Cardiac fibroblast (primary cell): ENCODE data around the gene PGLYRP4.

Source experiments
- DNase-seq, 2 donors: peaks; one replicate each; pipeline versions ENCODE4 v3.0.0 to v3.0.0-alpha.2; 2010; ENCODE audit warnings: low read depth in 2 of 2
- H3K4me3 ChIP-seq, 2 donors: replicated peaks in 1 of 2; 1 replicate in 1 of 2; 2 replicates in 1 of 2; pipeline ENCODE4 v1.5.1; 2011; ENCODE audit warnings: low read depth in 2 of 2, low read length in 2 of 2, mild to moderate bottlenecking in 2 of 2, moderate library complexity in 1 of 2
- CTCF ChIP-seq: IDR thresholded peaks from one replicate; pipeline ENCODE4 v1.5.1; 2011; ENCODE audit warnings: low read depth, mild to moderate bottlenecking, low read length, inconsistent platforms

The PGLYRP4 gene

GRCh38 chr1:153292185-153292584, 56.5 kb downstream of the PGLYRP4 start:
- H3K4me3 ChIP-seq, result no peak overlapping the region
- DNase-seq, result no peak
- TF ChIP-seq CTCF, result no peak

- H3K4me3 ChIP-seq, result no peak overlapping the region
- no peak for TF ChIP-seq CTCF
- no peak for DNase-seq
Observed at GRCh38 chr1:153291514-153291913, 57.1 kb downstream of the PGLYRP4 start.

- TF ChIP-seq CTCF, result peak; percentile 32
- no peak for DNase-seq
Observed at GRCh38 chr1:153288634-153289275, 59.9 kb downstream of the PGLYRP4 start.

More at GRCh38 chr1:153288634-153289275, 59.9 kb downstream of the PGLYRP4 start:
- no peak overlapping the region for H3K4me3 ChIP-seq
